ENCODE results near the gene C6. TPM values are rescaled to one million over a fixed set of nuclear protein-coding genes. Genes with fewer than 3 reads are reported as not detected.

Gene C6
- not detected in 5 replicates for total RNA-seq (2022; extraction: Qiagen RNA extraction)

DNA sequence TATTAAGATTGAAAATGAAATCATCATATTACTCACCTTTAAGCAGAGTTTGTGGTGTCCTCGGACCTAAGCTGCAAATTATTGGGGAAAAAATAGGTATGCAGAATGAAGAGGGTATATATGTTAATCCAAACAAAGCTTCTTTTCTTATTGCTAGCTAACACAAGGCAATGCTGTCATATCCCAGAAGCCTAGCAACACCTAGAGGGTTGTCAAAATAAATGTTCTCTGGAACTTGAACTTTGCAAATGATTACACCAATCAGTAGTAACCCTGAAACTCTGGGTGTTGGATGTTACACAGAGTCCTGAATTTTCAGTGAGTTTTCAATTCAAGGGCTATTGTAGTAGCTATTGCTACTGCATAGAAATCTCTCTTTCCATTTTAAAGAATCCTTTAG is at the start of gene C6:
C6 (minus strand) TSS at position 193 of the 400 bp plus-strand sequence. CDS start 10,302 bp downstream, outside the sequence.

Other genes with a start within 250 kb of the C6 start
- gene MROH2B, start 142.2 kb downstream of the C6 start, total RNA-seq (2022; extraction: Qiagen RNA extraction), result not detected in 5 replicates